H9 (cell line): ENCODE measurements around the gene PTPRN2. TPM values are rescaled to one million over a fixed set of nuclear protein-coding genes. Genes with fewer than 3 reads are reported as not detected.
A peak's percentile ranks its signal among the peaks of the same experiment; 100 is the strongest.

Experiments used
- DNase-seq: peaks from one replicate; pipeline ENCODE4 v3.0.0-alpha.2; 2017
- H2AFZ ChIP-seq: one replicate; pipeline ENCODE4 v1.6.1; 2013; ENCODE audit warnings: mild to moderate bottlenecking, low read length, control low read depth, moderate library complexity
- H2AK5ac ChIP-seq: 2 replicates; pipeline ENCODE4 v1.6.1; 2013; ENCODE audit warnings: low read length, control low read depth, mixed read lengths; ENCODE audit not compliant: insufficient read length
- H2BK120ac ChIP-seq: one replicate; pipeline ENCODE4 v1.6.1; 2013; ENCODE audit warnings: low read depth, mild to moderate bottlenecking, low read length, control low read depth, inconsistent platforms; ENCODE audit not compliant: poor library complexity, severe bottlenecking
- H2BK12ac ChIP-seq: 2 replicates; pipeline ENCODE4 v1.6.1; 2013; ENCODE audit warnings: low read length, control low read depth, mixed read lengths, low read depth; ENCODE audit not compliant: insufficient read length
- H2BK15ac ChIP-seq: 2 replicates; pipeline ENCODE4 v1.6.1; 2013; ENCODE audit warnings: low read depth, low read length, control low read depth
- H2BK20ac ChIP-seq: one replicate; pipeline ENCODE4 v1.6.1; 2013; ENCODE audit warnings: low read depth, mild to moderate bottlenecking, low read length, control low read depth, inconsistent platforms; ENCODE audit not compliant: poor library complexity, severe bottlenecking
- H2BK5ac ChIP-seq: 2 replicates; pipeline ENCODE4 v1.6.1; 2013; ENCODE audit warnings: low read length, control low read depth, mixed read lengths; ENCODE audit not compliant: insufficient read length
- H3K14ac ChIP-seq: 2 replicates; pipeline ENCODE4 v1.6.1; 2013; ENCODE audit warnings: low read length, control low read depth; ENCODE audit not compliant: insufficient read depth
- H3K18ac ChIP-seq: 2 replicates; pipeline ENCODE4 v1.6.1; 2013; ENCODE audit warnings: low read depth, mild to moderate bottlenecking, mixed read lengths, low read length, control low read depth; ENCODE audit not compliant: insufficient read length
- H3K23ac ChIP-seq: 2 replicates; pipeline ENCODE4 v1.6.1; 2013; ENCODE audit warnings: low read length, control low read depth, mixed read lengths, low read depth; ENCODE audit not compliant: insufficient read length
- H3K23me2 ChIP-seq: 2 replicates; pipeline ENCODE4 v1.6.1; 2013; ENCODE audit warnings: low read depth, mild to moderate bottlenecking, mixed read lengths, low read length, control low read depth; ENCODE audit not compliant: insufficient read length, poor library complexity, severe bottlenecking
- H3K27ac ChIP-seq: 2 replicates; pipeline ENCODE4 v1.5.1; 2013; ENCODE audit warnings: low read length, control low read depth, mixed read lengths, low read depth; ENCODE audit not compliant: insufficient read length
- H3K27me3 ChIP-seq: 2 replicates; pipeline ENCODE4 v1.6.1; 2013; ENCODE audit warnings: low read length, control low read depth, inconsistent platforms; ENCODE audit not compliant: insufficient read depth
- H3K4ac ChIP-seq: 2 replicates; pipeline ENCODE4 v1.6.1; 2013; ENCODE audit warnings: low read depth, mild to moderate bottlenecking, control low read depth, inconsistent platforms, low read length, moderate library complexity
- H3K4me1 ChIP-seq: 2 replicates; pipeline ENCODE4 v1.6.1; 2013; ENCODE audit warnings: low read length, control low read depth, inconsistent platforms; ENCODE audit not compliant: insufficient read depth
- H3K4me2 ChIP-seq: 2 replicates; pipeline ENCODE4 v1.6.1; 2013; ENCODE audit warnings: low read length, control low read depth, mixed read lengths; ENCODE audit not compliant: insufficient read length, insufficient read depth
- H3K56ac ChIP-seq: 2 replicates; pipeline ENCODE4 v1.6.1; 2013; ENCODE audit warnings: low read depth, mild to moderate bottlenecking, mixed read lengths, low read length, control low read depth; ENCODE audit not compliant: insufficient read length
- H3K79me1 ChIP-seq: 2 replicates; pipeline ENCODE4 v1.6.1; 2013; ENCODE audit warnings: low read depth, mild to moderate bottlenecking, moderate library complexity, low read length, control low read depth, inconsistent platforms; ENCODE audit not compliant: insufficient read depth, poor library complexity, severe bottlenecking
- H3K79me2 ChIP-seq: 2 replicates; pipeline ENCODE4 v1.6.1; 2013; ENCODE audit warnings: low read length, control low read depth, inconsistent platforms; ENCODE audit not compliant: insufficient read depth
- H3K9ac ChIP-seq: 2 replicates; pipeline ENCODE4 v1.6.1; 2013; ENCODE audit warnings: low read length, control low read depth, mixed read lengths; ENCODE audit not compliant: insufficient read length; ENCODE audit errors: extremely low read depth
- H3K9me3 ChIP-seq: one replicate; pipeline ENCODE4 v1.6.1; 2013; ENCODE audit warnings: low read depth, low read length, inconsistent platforms; ENCODE audit not compliant: control insufficient read depth
- H3T11ph ChIP-seq: one replicate; pipeline ENCODE4 v1.6.1; 2013; ENCODE audit warnings: mild to moderate bottlenecking, low read length, control low read depth, inconsistent platforms
- H4K20me1 ChIP-seq: one replicate; pipeline ENCODE4 v1.6.1; 2013; ENCODE audit not compliant: control insufficient read depth, insufficient read length, insufficient read depth
- H4K5ac ChIP-seq: 2 replicates; pipeline ENCODE4 v1.6.1; 2013; ENCODE audit warnings: low read depth, mild to moderate bottlenecking, mixed read lengths, low read length, control low read depth; ENCODE audit not compliant: insufficient read length
- H4K8ac ChIP-seq: replicated peaks from 2 replicates; pipeline ENCODE4 v1.6.1; 2013; ENCODE audit warnings: low read length, control low read depth, mixed read lengths, low read depth; ENCODE audit not compliant: insufficient read length
- H4K91ac ChIP-seq: 2 replicates; pipeline ENCODE4 v1.6.1; 2013; ENCODE audit warnings: low read depth, mild to moderate bottlenecking, moderate library complexity, mixed read lengths, low read length, control low read depth; ENCODE audit not compliant: insufficient read length
- H3K27ac Mint-ChIP-seq, 3 experiments: 2 replicates in 2 of 3; 3 replicates in 1 of 3; pipeline ENCODE4 v1.8.0; 2020 to 2021; ENCODE audit warnings: mixed read lengths in 3 of 3, mild to moderate bottlenecking in 1 of 3, moderate library complexity in 1 of 3
- H3K27me3 Mint-ChIP-seq: 2 replicates; pipeline ENCODE4 v1.8.0; 2021; ENCODE audit warnings: low read depth, mild to moderate bottlenecking, moderate library complexity, mixed read lengths
- H3K36me3 Mint-ChIP-seq, 3 experiments: 2 replicates in 2 of 3; 3 replicates in 1 of 3; pipeline ENCODE4 v1.8.0; 2020 to 2021; ENCODE audit warnings: low read depth in 3 of 3, mixed read lengths in 3 of 3; ENCODE audit not compliant: insufficient read depth in 1 of 3
- H3K4me1 Mint-ChIP-seq, 2 experiments: 2 replicates each; pipeline ENCODE4 v1.8.0; 2020; ENCODE audit warnings: mixed read lengths in 2 of 2
- H3K4me3 Mint-ChIP-seq, 2 experiments: 2 replicates in 1 of 2; 3 replicates in 1 of 2; pipeline ENCODE4 v1.8.0; 2020 to 2021; ENCODE audit warnings: mild to moderate bottlenecking in 2 of 2, mixed read lengths in 2 of 2, moderate library complexity in 1 of 2
- H3K9me3 Mint-ChIP-seq, 2 experiments: 2 replicates in 1 of 2; 3 replicates in 1 of 2; pipeline ENCODE4 v1.8.0; 2020; ENCODE audit warnings: mild to moderate bottlenecking in 2 of 2, mixed read lengths in 2 of 2, moderate library complexity in 1 of 2
- CTCF ChIP-seq: fragments of 200-600 bp; sonication (generic); conservative IDR thresholded peaks from 3 replicates; pipeline ENCODE4 v1.8.0; 2021; ENCODE audit warnings: antibody characterized with exemption, mild to moderate bottlenecking
- WGBS: extraction: QIAGEN DNeasy Blood & Tissue Kit; methylation state at CpG from one replicate; pipeline ENCODE4 v1.1.7; 2013; ENCODE audit warnings: missing lambda C conversion rate, low lambda C conversion rate, mixed read lengths; ENCODE audit not compliant: insufficient read length; ENCODE audit errors: extremely low coverage; 5-methylcytosine and 5-hydroxymethylcytosine counted together
- total RNA-seq: library from RNA; stranded (reverse); gene quantifications from 2 replicates; pipeline ENCODE4 v1.2.1, GENCODE V29; 2021

The PTPRN2 gene
- total RNA-seq, 1 experiment from 2014 or later = 5.2 TPM

- Histone ChIP-seq H3T11ph (no peak overlapping the region), H2BK12ac (no peak overlapping the region), H3K79me1 (no peaks in the 10 kb centered on the region), H3K4me1 (no peaks in the 10 kb centered on the region), H3K23ac (no peak overlapping the region), H2AK5ac (no peak overlapping the region), H3K56ac (no peak overlapping the region), H3K9me3 (no peaks in the 10 kb centered on the region), H3K27ac (no peak overlapping the region), H3K9ac (no peak overlapping the region), H3K27me3 (peaks cover 55% of the 10 kb centered on the region), H3K4me2 (peak overlapping the region; percentile 80), H4K8ac (no peak overlapping the region), H2BK20ac (no peak overlapping the region), H3K4ac (no peak overlapping the region), H3K79me2 (no peaks in the 10 kb centered on the region), H2BK5ac (no peak overlapping the region), H3K18ac (no peak overlapping the region), H4K91ac (no peak overlapping the region), H4K5ac (no peak overlapping the region), H2BK120ac (no peak overlapping the region), H2BK15ac (no peak overlapping the region), H3K14ac (no peak overlapping the region), H2AFZ (no peak overlapping the region), H3K23me2 (peaks cover 37% of the 10 kb centered on the region), H4K20me1 (no peaks in the 10 kb centered on the region)
- peak; percentile 39 for DNase-seq
- H3K4me3 Mint-ChIP-seq = peak overlapping the region; percentile 7 to 77; a peak in 4 of 5 replicates
- peaks cover 16 to 28% of the 10 kb centered on the region in 2 experiments for H3K4me1 Mint-ChIP-seq
- peaks cover 3% of the 10 kb centered on the region in 2 experiments for H3K9me3 Mint-ChIP-seq
- H3K36me3 Mint-ChIP-seq = no peaks in the 10 kb centered on the region
- H3K27ac Mint-ChIP-seq = no peak overlapping the region
- TF ChIP-seq CTCF = no peak
- no CpG with 5 or more reads among the region's 44 CpGs for WGBS
- H3K27me3 Mint-ChIP-seq = peaks cover 80% of the 10 kb centered on the region
Observed at GRCh38 chr7:157692460-157693011, 895.1 kb downstream of the PTPRN2 start.
